A673 (cell line): ENCODE data around the gene LMF1. TPM values are rescaled to one million over a fixed set of nuclear protein-coding genes. Genes with fewer than 3 reads are reported as not detected.

Source experiments
- BruUV-seq: library from RNA; stranded (reverse); fragments of 400-500 nt; replicated peaks from 2 replicates; lab custom pipeline; 2021; lab: Mats Ljungman, UMichigan
- CTCF ChIA-PET: fragments of 300-600 bp; sonication (Branson Sonifier 250); formaldehyde crosslinking; loops from one replicate; lab custom pipeline; 2022; ENCODE audit warnings: antibody characterized with exemption; lab: Charles Lee
- POLR2A ChIA-PET: fragments of 300-600 bp; sonication (Branson Sonifier 250); formaldehyde crosslinking; loops from one replicate; lab custom pipeline; 2022; ENCODE audit warnings: antibody characterized with exemption; ENCODE audit not compliant: low non-redundant PET; lab: Charles Lee
- DNase-seq: peaks from one replicate; pipeline ENCODE4 v3.0.0-alpha.2; 2015; ENCODE audit warnings: low spot score
- H3K27ac ChIP-seq: fragments of 200-600 bp; sonication (generic); 2 replicates; pipeline ENCODE4 v1.5.1; 2016; ENCODE audit warnings: mixed run types, low read depth, mild to moderate bottlenecking, mixed read lengths, antibody characterized with exemption, low read length; ENCODE audit not compliant: poor library complexity, severe bottlenecking
- H3K27me3 ChIP-seq: fragments of 200-600 bp; sonication (generic); replicated peaks from 2 replicates; pipeline ENCODE4 v1.6.1; 2017; ENCODE audit warnings: mixed run types, low read depth, mild to moderate bottlenecking, mixed read lengths, antibody characterized with exemption, low read length; ENCODE audit not compliant: insufficient read depth, poor library complexity
- H3K36me3 ChIP-seq: fragments of 200-600 bp; sonication (generic); 2 replicates; pipeline ENCODE4 v1.6.1; 2016; ENCODE audit warnings: mixed run types, mild to moderate bottlenecking, mixed read lengths, antibody characterized with exemption, low read length; ENCODE audit not compliant: insufficient read depth, poor library complexity, severe bottlenecking
- H3K4me1 ChIP-seq: fragments of 200-600 bp; sonication (generic); 2 replicates; pipeline ENCODE4 v1.6.1; 2017; ENCODE audit warnings: mixed run types, mild to moderate bottlenecking, mixed read lengths, antibody characterized with exemption, low read length; ENCODE audit not compliant: insufficient read depth, poor library complexity, severe bottlenecking
- H3K4me3 ChIP-seq: fragments of 200-600 bp; sonication (generic); 2 replicates; pipeline ENCODE4 v1.5.1; 2016; ENCODE audit warnings: low read depth, mixed run types, mild to moderate bottlenecking, mixed read lengths, low read length; ENCODE audit not compliant: poor library complexity, severe bottlenecking
- H3K9me3 ChIP-seq: fragments of 200-600 bp; sonication (generic); 2 replicates; pipeline ENCODE4 v1.6.1; 2016; ENCODE audit warnings: mixed run types, low read depth, mild to moderate bottlenecking, mixed read lengths, antibody characterized with exemption, low read length; ENCODE audit not compliant: poor library complexity, severe bottlenecking
- CTCF ChIP-seq: fragments of 300-800, 200-600 bp; sonication (generic); conservative IDR thresholded peaks from 2 replicates; pipeline ENCODE4 v1.5.1; 2017; ENCODE audit warnings: low read depth, mild to moderate bottlenecking, antibody characterized with exemption, low read length, moderate library complexity, mixed read lengths
- EZH2 ChIP-seq: fragments of 200-600 bp; sonication (generic); IDR thresholded peaks from 2 replicates; pipeline ENCODE4 v1.6.1; 2017; ENCODE audit warnings: borderline replicate concordance, low read depth, mild to moderate bottlenecking, mixed read lengths, antibody characterized with exemption, low read length; ENCODE audit not compliant: poor library complexity, severe bottlenecking
- intact Hi-C: fragments of 100-400 bp; cut with micrococcal nuclease; formaldehyde crosslinking; loops from one replicate; pipeline ENCODE4 v1.10.0; 2022; ENCODE audit not compliant: unreplicated experiment
- total RNA-seq: library from RNA; stranded (reverse); gene quantifications from 2 replicates; pipeline ENCODE4 v1.2.3, GENCODE V29; 2021

Gene LMF1
- total RNA-seq, 1 experiment from 2014 or later, result 21.0 TPM

GRCh38 chr16:822909-823297, 147.9 kb downstream of the LMF1 start:
- Histone ChIP-seq H3K36me3 (no peaks in the 10 kb centered on the region), H3K27ac (no peak overlapping the region), H3K27me3 (no peaks in the 10 kb centered on the region), H3K4me3 (no peak overlapping the region), H3K4me1 (peaks cover 8% of the 10 kb centered on the region), H3K9me3 (no peaks in the 10 kb centered on the region)
- TF ChIP-seq CTCF, result no peak
- no peak for TF ChIP-seq EZH2
- no TSS peak for BruUV-seq
- no peak for DNase-seq
- intact Hi-C loops, result no loop called here
- POLR2A ChIA-PET, result no interaction called here
- CTCF ChIA-PET, result no interaction called here

- no peaks in the 10 kb centered on the region for H3K27me3 ChIP-seq
- TF ChIP-seq CTCF (no peak), EZH2 (no peak)
- H3K27ac ChIP-seq, result no peak overlapping the region
- intact Hi-C loops, result no loop called here
- CTCF ChIA-PET, result no interaction called here
- no TSS peak for BruUV-seq
- H3K4me3 ChIP-seq, result no peak overlapping the region
- POLR2A ChIA-PET, result no interaction called here
- no peaks in the 10 kb centered on the region for H3K9me3 ChIP-seq
- no peak for DNase-seq
- peaks cover 8% of the 10 kb centered on the region for H3K4me1 ChIP-seq
- no peaks in the 10 kb centered on the region for H3K36me3 ChIP-seq
Observed at GRCh38 chr16:822174-822908, 148.4 kb downstream of the LMF1 start.

- ChIA-PET POLR2A (no interaction called here), CTCF (no interaction called here)
- intact Hi-C loops, result no loop called here
- no peak for DNase-seq
- no peak overlapping the region for H3K27ac ChIP-seq
- H3K9me3 ChIP-seq, result no peaks in the 10 kb centered on the region
- TF ChIP-seq CTCF (no peak), EZH2 (no peak)
- H3K4me1 ChIP-seq, result peaks cover 8% of the 10 kb centered on the region
- H3K4me3 ChIP-seq, result no peak overlapping the region
- H3K27me3 ChIP-seq, result no peaks in the 10 kb centered on the region
- no TSS peak for BruUV-seq
- no peaks in the 10 kb centered on the region for H3K36me3 ChIP-seq
Observed at GRCh38 chr16:821751-822150, 149.0 kb downstream of the LMF1 start.
